ENCODE results near the gene FOXN1.

FOXN1 gene

DNA sequence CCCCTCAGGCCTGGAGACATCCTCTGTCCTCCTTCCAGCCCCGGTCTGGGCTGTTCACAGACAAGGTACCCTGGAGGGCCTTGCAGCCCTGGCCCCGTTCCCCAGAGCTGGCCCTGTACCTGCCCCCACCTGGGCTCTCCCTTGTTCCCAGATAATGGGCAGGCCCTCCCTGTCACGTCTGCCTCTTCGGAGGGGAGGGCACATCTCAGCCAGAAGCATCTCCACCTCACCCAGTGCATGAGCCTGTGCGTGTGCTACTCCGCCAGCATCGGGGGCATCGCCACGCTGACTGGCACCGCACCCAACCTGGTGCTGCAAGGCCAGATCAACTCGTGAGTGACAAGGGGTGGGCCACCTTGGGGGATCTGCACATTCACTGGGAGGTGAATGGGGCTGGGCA, 14.9 kb upstream of the FOXN1 start:
- no peak for TF ChIP-seq EZH2phosphoT487 (conservative IDR thresholded peaks at IDR 0.05; ENCODE audit: low read length)
- TF ChIP-seq, protein P1, sequence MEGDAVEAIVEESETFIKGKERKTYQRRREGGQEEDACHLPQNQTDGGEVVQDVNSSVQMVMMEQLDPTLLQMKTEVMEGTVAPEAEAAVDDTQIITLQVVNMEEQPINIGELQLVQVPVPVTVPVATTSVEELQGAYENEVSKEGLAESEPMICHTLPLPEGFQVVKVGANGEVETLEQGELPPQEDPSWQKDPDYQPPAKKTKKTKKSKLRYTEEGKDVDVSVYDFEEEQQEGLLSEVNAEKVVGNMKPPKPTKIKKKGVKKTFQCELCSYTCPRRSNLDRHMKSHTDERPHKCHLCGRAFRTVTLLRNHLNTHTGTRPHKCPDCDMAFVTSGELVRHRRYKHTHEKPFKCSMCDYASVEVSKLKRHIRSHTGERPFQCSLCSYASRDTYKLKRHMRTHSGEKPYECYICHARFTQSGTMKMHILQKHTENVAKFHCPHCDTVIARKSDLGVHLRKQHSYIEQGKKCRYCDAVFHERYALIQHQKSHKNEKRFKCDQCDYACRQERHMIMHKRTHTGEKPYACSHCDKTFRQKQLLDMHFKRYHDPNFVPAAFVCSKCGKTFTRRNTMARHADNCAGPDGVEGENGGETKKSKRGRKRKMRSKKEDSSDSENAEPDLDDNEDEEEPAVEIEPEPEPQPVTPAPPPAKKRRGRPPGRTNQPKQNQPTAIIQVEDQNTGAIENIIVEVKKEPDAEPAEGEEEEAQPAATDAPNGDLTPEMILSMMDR (IDR thresholded peaks at IDR 0.05; ENCODE audit: insufficient read depth, low read length, poor library complexity, severe bottlenecking): no peak
- no peaks in the 10 kb centered on the region for H3K9me2 ChIP-seq (replicated peaks; ENCODE audit: insufficient read depth, low read length)
- H3K36me3 ChIP-seq (ENCODE audit: low read length): no peaks in the 10 kb centered on the region
- no peak overlapping the region for H3K27ac ChIP-seq (ENCODE audit: low read depth, low read length)
- H3K4me2 ChIP-seq (ENCODE audit: low read depth, low read length, poor library complexity, severe bottlenecking): no peak overlapping the region
- H4K20me1 ChIP-seq (ENCODE audit: low read depth, low read length): no peaks in the 10 kb centered on the region
- H3K9me3 ChIP-seq (ENCODE audit: insufficient read depth, low read length): no peaks in the 10 kb centered on the region
- no peaks in the 10 kb centered on the region for H3K27me3 ChIP-seq (ENCODE audit: low read length)
- H3K79me2 ChIP-seq (ENCODE audit: insufficient read depth, low read length): no peaks in the 10 kb centered on the region
- no peaks in the 10 kb centered on the region for H3F3A ChIP-seq (ENCODE audit: insufficient read depth)
- H3K9ac ChIP-seq (ENCODE audit: low read length): no peak overlapping the region
- no peak overlapping the region for H3K4me3 ChIP-seq (ENCODE audit: insufficient read depth, low read length, poor library complexity, severe bottlenecking)
- no peak overlapping the region for H2AFZ ChIP-seq (ENCODE audit: low read depth, low read length, severe bottlenecking)

DNA sequence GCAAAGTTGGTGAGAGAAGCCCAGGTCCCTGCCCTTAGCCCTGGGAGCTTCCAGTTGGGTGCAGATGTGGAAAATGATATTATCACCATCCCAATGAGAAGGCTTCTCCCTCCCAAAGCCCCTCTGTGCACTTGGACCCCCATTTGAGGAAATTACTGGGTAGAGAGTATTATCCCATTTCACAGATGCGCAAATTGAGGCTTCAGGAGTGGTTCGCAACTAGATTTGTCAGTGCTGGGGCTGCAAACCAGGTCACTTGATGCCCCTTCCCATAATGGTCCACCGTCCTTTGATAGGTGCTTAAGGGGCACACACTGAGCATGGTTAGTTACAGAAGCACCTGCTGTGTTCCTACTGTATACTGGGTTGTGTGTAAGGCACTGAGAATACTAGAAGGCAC, 14.3 kb upstream of the FOXN1 start:
- no peak for TF ChIP-seq EZH2phosphoT487 (conservative IDR thresholded peaks at IDR 0.05; ENCODE audit: low read length)

DNA sequence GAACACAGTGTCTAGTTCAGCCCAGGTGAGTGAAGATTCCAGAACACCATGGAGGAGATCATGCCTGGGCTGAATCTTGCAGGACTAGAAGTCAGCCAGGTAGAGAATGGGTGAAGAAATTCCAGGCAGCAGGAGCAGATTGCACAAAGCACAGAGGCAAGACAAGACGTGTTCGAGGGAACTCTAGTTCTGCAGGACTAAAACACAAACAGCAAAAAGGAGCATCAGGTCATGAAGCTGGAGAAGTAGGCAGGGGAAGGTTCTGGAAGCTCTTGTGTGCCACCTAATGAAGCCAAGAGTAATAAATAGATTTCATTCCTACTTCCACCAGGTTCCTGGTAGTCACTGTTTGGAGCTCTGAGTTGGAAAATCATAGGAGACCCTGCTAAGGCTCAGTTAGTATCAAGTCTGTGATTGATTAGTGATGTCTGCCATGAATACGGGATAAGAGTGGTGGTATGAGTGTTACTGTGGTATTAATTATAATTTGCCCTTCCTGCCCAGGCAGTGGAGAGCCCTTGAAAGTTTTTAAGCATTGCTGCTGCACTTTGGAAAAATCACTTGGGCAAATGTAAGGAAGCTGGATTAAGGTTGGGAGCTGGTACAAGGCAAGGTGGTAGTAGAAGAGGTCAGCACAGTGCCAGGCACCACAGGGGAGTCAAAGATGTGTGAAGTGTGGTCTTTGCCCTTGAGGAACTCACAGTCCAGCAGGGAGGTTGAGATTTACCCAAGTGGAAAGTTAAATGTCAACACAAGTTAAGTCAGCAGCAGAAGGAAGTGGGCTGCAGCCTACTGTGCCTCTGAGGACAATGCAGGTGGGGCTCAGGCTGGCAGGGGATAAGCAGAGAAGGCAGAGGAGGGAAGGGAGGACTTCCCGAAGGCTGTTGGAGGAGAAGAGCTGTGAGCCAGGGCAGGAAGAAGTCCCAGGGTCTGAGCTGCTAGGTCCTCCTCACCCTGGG, 13.5 kb upstream of the FOXN1 start:
- Histone ChIP-seq H3K36me3 (ENCODE audit: low read length) (no peaks in the 10 kb centered on the region), H3K9ac (ENCODE audit: low read length) (no peak overlapping the region), H3K27ac (ENCODE audit: low read depth, low read length) (no peak overlapping the region), H2AFZ (ENCODE audit: low read depth, low read length, severe bottlenecking) (no peak overlapping the region), H3K27me3 (ENCODE audit: low read length) (no peaks in the 10 kb centered on the region), H3K9me2 (replicated peaks; ENCODE audit: insufficient read depth, low read length) (no peaks in the 10 kb centered on the region), H3F3A (ENCODE audit: insufficient read depth) (no peaks in the 10 kb centered on the region), H3K4me2 (ENCODE audit: low read depth, low read length, poor library complexity, severe bottlenecking) (no peak overlapping the region), H4K20me1 (ENCODE audit: low read depth, low read length) (no peaks in the 10 kb centered on the region), H3K4me3 (ENCODE audit: insufficient read depth, low read length, poor library complexity, severe bottlenecking) (no peak overlapping the region), H3K79me2 (ENCODE audit: insufficient read depth, low read length) (no peaks in the 10 kb centered on the region), H3K9me3 (ENCODE audit: insufficient read depth, low read length) (no peaks in the 10 kb centered on the region)
- TF ChIP-seq, protein P1 (IDR thresholded peaks at IDR 0.05; ENCODE audit: insufficient read depth, low read length, poor library complexity, severe bottlenecking): no peak
- TF ChIP-seq EZH2phosphoT487 (conservative IDR thresholded peaks at IDR 0.05; ENCODE audit: low read length): no peak

More for the DNA sequence above, 14.3 kb upstream of the FOXN1 start:
- no peaks in the 10 kb centered on the region for H3F3A ChIP-seq (ENCODE audit: insufficient read depth)
- H4K20me1 ChIP-seq (ENCODE audit: low read depth, low read length): no peaks in the 10 kb centered on the region
- no peak overlapping the region for H2AFZ ChIP-seq (ENCODE audit: low read depth, low read length, severe bottlenecking)
- no peaks in the 10 kb centered on the region for H3K36me3 ChIP-seq (ENCODE audit: low read length)
- no peaks in the 10 kb centered on the region for H3K9me3 ChIP-seq (ENCODE audit: insufficient read depth, low read length)
- H3K9me2 ChIP-seq (replicated peaks; ENCODE audit: insufficient read depth, low read length): no peaks in the 10 kb centered on the region
- H3K4me2 ChIP-seq (ENCODE audit: low read depth, low read length, poor library complexity, severe bottlenecking): no peak overlapping the region
- H3K27ac ChIP-seq (ENCODE audit: low read depth, low read length): no peak overlapping the region
- no peaks in the 10 kb centered on the region for H3K27me3 ChIP-seq (ENCODE audit: low read length)
- no peak overlapping the region for H3K9ac ChIP-seq (ENCODE audit: low read length)
- H3K79me2 ChIP-seq (ENCODE audit: insufficient read depth, low read length): no peaks in the 10 kb centered on the region
- H3K4me3 ChIP-seq (ENCODE audit: insufficient read depth, low read length, poor library complexity, severe bottlenecking): no peak overlapping the region

DNA sequence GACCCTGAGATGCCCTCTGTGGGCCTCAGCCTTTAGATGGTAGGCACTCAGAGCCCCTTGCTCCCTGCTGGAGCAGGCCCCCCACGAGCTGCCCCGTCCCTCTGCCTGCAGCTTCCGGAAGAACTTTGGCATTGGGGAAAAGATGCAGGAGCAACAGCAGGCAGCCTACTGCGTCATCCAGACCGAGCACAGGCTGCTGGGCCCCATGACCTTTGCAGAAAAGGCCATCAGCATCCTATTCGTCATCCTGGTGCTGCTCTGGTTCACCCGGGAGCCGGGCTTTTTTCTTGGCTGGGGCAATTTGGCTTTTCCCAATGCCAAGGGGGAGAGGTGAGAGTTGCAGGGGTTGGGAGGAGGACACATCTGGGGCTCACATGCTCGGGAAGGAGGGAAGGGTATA, 12.7 kb upstream of the FOXN1 start:
- Histone ChIP-seq H2AFZ (ENCODE audit: low read depth, low read length, severe bottlenecking) (no peak overlapping the region), H3K4me3 (ENCODE audit: insufficient read depth, low read length, poor library complexity, severe bottlenecking) (no peak overlapping the region), H3K27ac (ENCODE audit: low read depth, low read length) (no peak overlapping the region), H3K9ac (ENCODE audit: low read length) (no peak overlapping the region), H3K9me2 (replicated peaks; ENCODE audit: insufficient read depth, low read length) (no peaks in the 10 kb centered on the region), H3K4me2 (ENCODE audit: low read depth, low read length, poor library complexity, severe bottlenecking) (no peak overlapping the region), H3K36me3 (ENCODE audit: low read length) (no peaks in the 10 kb centered on the region), H3K27me3 (ENCODE audit: low read length) (no peaks in the 10 kb centered on the region), H3K9me3 (ENCODE audit: insufficient read depth, low read length) (no peaks in the 10 kb centered on the region), H3F3A (ENCODE audit: insufficient read depth) (no peaks in the 10 kb centered on the region), H3K79me2 (ENCODE audit: insufficient read depth, low read length) (no peaks in the 10 kb centered on the region), H4K20me1 (ENCODE audit: low read depth, low read length) (no peaks in the 10 kb centered on the region)
- TF ChIP-seq EZH2phosphoT487 (conservative IDR thresholded peaks at IDR 0.05; ENCODE audit: low read length): no peak
- TF ChIP-seq, protein P1 (IDR thresholded peaks at IDR 0.05; ENCODE audit: insufficient read depth, low read length, poor library complexity, severe bottlenecking): no peak
